Endothelial cell (in vitro differentiated cells): Measurements from ENCODE around the gene USH2A. TPM values are rescaled to one million over a fixed set of nuclear protein-coding genes. Genes with fewer than 3 reads are reported as not detected.

ENCODE experiments used
- DNase-seq: peaks from one replicate; pipeline ENCODE4 v3.0.0; 2021; ENCODE audit warnings: low spot score
- H3K27ac Mint-ChIP-seq: one replicate; pipeline ENCODE4 v1.8.0; 2021; ENCODE audit warnings: mixed read lengths, inconsistent platforms; ENCODE audit not compliant: unreplicated experiment
- H3K27me3 Mint-ChIP-seq: one replicate; pipeline ENCODE4 v1.8.0; 2021; ENCODE audit warnings: mild to moderate bottlenecking, moderate library complexity, mixed read lengths, inconsistent platforms; ENCODE audit not compliant: unreplicated experiment
- H3K36me3 Mint-ChIP-seq: one replicate; pipeline ENCODE4 v1.8.0; 2021; ENCODE audit warnings: mild to moderate bottlenecking, low read depth, mixed read lengths, inconsistent platforms; ENCODE audit not compliant: unreplicated experiment
- H3K4me1 Mint-ChIP-seq: one replicate; pipeline ENCODE4 v1.8.0; 2021; ENCODE audit warnings: mild to moderate bottlenecking, mixed read lengths, inconsistent platforms; ENCODE audit not compliant: unreplicated experiment
- H3K4me3 Mint-ChIP-seq: one replicate; pipeline ENCODE4 v1.8.0; 2021; ENCODE audit warnings: mild to moderate bottlenecking, mixed read lengths, inconsistent platforms; ENCODE audit not compliant: unreplicated experiment
- H3K9me3 Mint-ChIP-seq: one replicate; pipeline ENCODE4 v1.8.0; 2021; ENCODE audit warnings: mixed read lengths, inconsistent platforms; ENCODE audit not compliant: unreplicated experiment
- CTCF ChIP-seq: fragments of 200-600 bp; sonication (generic); IDR thresholded peaks from one replicate; pipeline ENCODE4 v1.5.0; 2021; ENCODE audit warnings: antibody characterized with exemption; ENCODE audit not compliant: unreplicated experiment
- total RNA-seq: library from RNA; stranded (reverse); fragmentation: NEBNext Ultra II Directional; extraction: Animal tissue kit (Norgen Biotek cat#: 25700); gene quantifications from one replicate; pipeline ENCODE4 v1.2.1, GENCODE V29; 2021; ENCODE audit not compliant: unreplicated experiment

USH2A gene
- total RNA-seq, 1 donor from 2014 or later, result not detected

GRCh38 chr1:216453777-216454176 lies 30.5 kb upstream of the USH2A start:
- Mint-ChIP-seq H3K9me3 (no peaks in the 10 kb centered on the region), H3K27me3 (peaks cover 1% of the 10 kb centered on the region), H3K27ac (no peak overlapping the region), H3K4me3 (no peak overlapping the region), H3K4me1 (no peaks in the 10 kb centered on the region), H3K36me3 (no peaks in the 10 kb centered on the region)
- no peak for DNase-seq
- TF ChIP-seq CTCF, result no peak

GRCh38 chr1:216450227-216450626 lies 27.0 kb upstream of the USH2A start:
- Mint-ChIP-seq H3K27ac (no peak overlapping the region), H3K27me3 (peaks cover 4% of the 10 kb centered on the region), H3K4me3 (no peak overlapping the region), H3K4me1 (no peaks in the 10 kb centered on the region), H3K36me3 (no peaks in the 10 kb centered on the region), H3K9me3 (no peaks in the 10 kb centered on the region)
- no peak for DNase-seq
- TF ChIP-seq CTCF, result no peak

- Mint-ChIP-seq H3K27me3 (peaks cover 2% of the 10 kb centered on the region), H3K36me3 (no peaks in the 10 kb centered on the region), H3K9me3 (no peaks in the 10 kb centered on the region), H3K27ac (no peak overlapping the region), H3K4me3 (no peak overlapping the region), H3K4me1 (no peaks in the 10 kb centered on the region)
- no peak for TF ChIP-seq CTCF
- no peak for DNase-seq
Measured at GRCh38 chr1:216448011-216448510, 24.8 kb upstream of the USH2A start.

GRCh38 chr1:216437603-216438002 lies 14.4 kb upstream of the USH2A start:
- H3K36me3 Mint-ChIP-seq, result no peaks in the 10 kb centered on the region
- no peaks in the 10 kb centered on the region for H3K4me1 Mint-ChIP-seq
- TF ChIP-seq CTCF, result no peak
- no peaks in the 10 kb centered on the region for H3K27me3 Mint-ChIP-seq
- no peak overlapping the region for H3K4me3 Mint-ChIP-seq
- H3K9me3 Mint-ChIP-seq, result no peaks in the 10 kb centered on the region
- H3K27ac Mint-ChIP-seq, result no peak overlapping the region
- no peak for DNase-seq

- TF ChIP-seq CTCF, result no peak
- no peak for DNase-seq
- H3K27ac Mint-ChIP-seq, result no peak overlapping the region
- no peaks in the 10 kb centered on the region for H3K36me3 Mint-ChIP-seq
- no peaks in the 10 kb centered on the region for H3K9me3 Mint-ChIP-seq
- no peaks in the 10 kb centered on the region for H3K27me3 Mint-ChIP-seq
- no peaks in the 10 kb centered on the region for H3K4me1 Mint-ChIP-seq
- H3K4me3 Mint-ChIP-seq, result no peak overlapping the region
Measured at GRCh38 chr1:216434232-216434631, 11.0 kb upstream of the USH2A start.
